ENCODE results near the gene SYNRG.

SYNRG gene

GRCh38 chr17:37502009-37502936 lies 106.9 kb downstream of the SYNRG start:
- DNase-seq, result no peak

GRCh38 chr17:37500378-37500777 lies 108.8 kb downstream of the SYNRG start:
- DNase-seq, result no peak

- no peak for DNase-seq
These were observed 114.2 kb downstream of the SYNRG start for GRCh38 chr17:37494971-37495370.

GRCh38 chr17:37494401-37494831 lies 114.8 kb downstream of the SYNRG start:
- DNase-seq, result no peak

GRCh38 chr17:37493249-37494027 lies 115.8 kb downstream of the SYNRG start:
- DNase-seq, result no peak

- no peak for DNase-seq
These were observed 117.1 kb downstream of the SYNRG start for GRCh38 chr17:37492167-37492566.

DNA sequence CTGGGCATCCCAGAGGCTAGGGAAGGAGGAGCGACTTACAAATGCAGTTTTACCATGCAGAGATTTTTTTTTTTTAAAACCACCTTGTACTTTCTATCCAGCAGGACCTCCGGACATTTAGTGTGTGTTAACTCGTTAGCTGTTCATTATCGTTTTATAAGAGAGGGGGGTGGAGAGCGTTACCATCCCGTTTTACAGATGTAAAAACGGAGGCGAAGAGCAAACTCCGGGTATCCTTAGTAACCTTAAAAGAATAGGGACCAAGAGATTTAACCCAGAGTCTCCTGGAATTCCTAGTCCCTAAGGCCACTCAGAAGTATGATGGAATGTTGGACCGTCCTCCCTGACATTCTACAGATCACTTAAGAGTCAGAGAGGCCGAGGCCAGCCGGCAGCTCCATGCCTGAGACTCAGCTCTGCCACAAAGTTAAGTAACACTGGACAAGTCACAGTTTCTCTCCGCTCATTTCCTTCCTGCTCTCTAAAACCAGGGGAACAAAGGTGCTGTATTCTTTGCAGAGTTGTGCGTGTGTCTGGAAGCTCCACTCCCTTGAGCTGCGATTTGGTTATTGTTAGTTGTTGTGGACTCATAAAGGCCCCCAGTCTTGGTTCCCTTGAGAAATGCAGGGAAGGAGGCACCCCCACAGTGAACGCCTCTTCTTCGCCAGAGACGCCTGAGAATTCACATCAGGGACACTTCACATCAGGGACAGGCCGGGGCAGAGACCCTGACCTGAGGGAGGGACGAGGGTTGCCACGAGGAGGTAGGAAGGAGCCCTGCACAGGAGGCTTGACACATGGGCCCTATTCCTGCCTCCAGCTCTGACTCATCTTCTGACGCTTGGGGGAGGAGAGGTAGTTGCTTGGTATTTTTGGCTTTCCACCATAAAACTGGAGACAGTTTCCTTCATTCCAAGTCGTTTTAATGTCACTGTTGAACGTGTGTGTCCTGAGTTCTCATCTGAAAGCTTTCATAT lies 118.3 kb downstream of the SYNRG start:
- DNase-seq, result peak; percentile 36

GRCh38 chr17:37490022-37490587 lies 119.1 kb downstream of the SYNRG start:
- DNase-seq, result peak; percentile 85

GRCh38 chr17:37489197-37490001 lies 119.8 kb downstream of the SYNRG start, which contains the start of gene DUSP14:
TSS of gene DUSP14 (plus strand) at chr17:37489891. CDS start at chr17:37512273, 22,382 bp downstream.
- peak; percentile 82 for DNase-seq

GRCh38 chr17:37488607-37489196 lies 120.5 kb downstream of the SYNRG start:
- DNase-seq, result peak; percentile 79

- peak; percentile 15 for DNase-seq
These were observed 121.1 kb downstream of the SYNRG start for GRCh38 chr17:37488009-37488604.

GRCh38 chr17:37485938-37486570 lies 123.2 kb downstream of the SYNRG start:
- DNase-seq, result no peak

- no peak for DNase-seq
These were observed 125.7 kb downstream of the SYNRG start for GRCh38 chr17:37483311-37484039.

GRCh38 chr17:37481001-37481665 lies 128.1 kb downstream of the SYNRG start:
- DNase-seq, result no peak

- DNase-seq, result no peak
These were observed 128.8 kb downstream of the SYNRG start for GRCh38 chr17:37480427-37480826.

GRCh38 chr17:37479025-37479424 lies 130.2 kb downstream of the SYNRG start:
- DNase-seq, result no peak

GRCh38 chr17:37478187-37478586 lies 131.0 kb downstream of the SYNRG start:
- DNase-seq, result no peak

GRCh38 chr17:37476431-37477120 lies 132.6 kb downstream of the SYNRG start:
- no peak for DNase-seq
